HCT116 (cell line): ENCODE measurements around the gene BRWD1. TPM values are rescaled to one million over a fixed set of nuclear protein-coding genes. Genes with fewer than 3 reads are reported as not detected.
A peak's percentile ranks its signal among the peaks of the same experiment; 100 is the strongest.

Experiments
- ATAC-seq: fragments of 200-7000 bp; cut with Tn5 transposase; 2 replicates; pipeline ENCODE4 v1.9.1; 2020; ENCODE audit warnings: mild to moderate bottlenecking, moderate library complexity
- BruUV-seq: library from RNA; stranded (reverse); fragments of 400-500 nt; replicated peaks from 2 replicates; lab custom pipeline; 2021; lab: Mats Ljungman, UMichigan
- CTCF ChIA-PET: fragments of 300-600 bp; sonication (Branson Sonifier 250); formaldehyde crosslinking; loops from one replicate; lab custom pipeline; 2021; ENCODE audit warnings: antibody characterized with exemption; lab: Charles Lee
- POLR2A ChIA-PET: fragments of 300-600, 350-600 bp; sonication (Branson Sonifier 250); formaldehyde crosslinking; loops from one replicate; lab custom pipeline; 2021; ENCODE audit warnings: antibody characterized with exemption; lab: Charles Lee
- RAD21 ChIA-PET, 2 experiments: fragments of 300-600 bp; sonication (Branson Sonifier 250); formaldehyde crosslinking; loops; one replicate each; lab custom pipeline; 2023; ENCODE audit warnings: low total read pairs in 2 of 2; ENCODE audit not compliant: uncharacterized antibody in 2 of 2, unreplicated experiment in 2 of 2, low non-redundant PET in 1 of 2; lab: Charles Lee
- DNase-seq: peaks from one replicate; pipeline ENCODE4 v3.0.0-alpha.2; 2010; ENCODE audit warnings: low read depth, low spot score
- H2AFZ ChIP-seq: fragments of 200-600 bp; shearing (Covaris generic), sonication (generic); 2 replicates; pipeline ENCODE4 v1.6.1; 2017; ENCODE audit warnings: low read depth, mixed run types, mixed read lengths, antibody characterized with exemption, low read length; ENCODE audit not compliant: poor library complexity, severe bottlenecking
- H3K27ac ChIP-seq: 2 replicates; pipeline ENCODE4 v1.5.1; 2012; ENCODE audit warnings: low read depth, low read length
- H3K27me3 ChIP-seq: fragments of 200-600 bp; sonication (generic); 2 replicates; pipeline ENCODE4 v1.6.1; 2016; ENCODE audit warnings: mixed run types, low read length, mixed read lengths; ENCODE audit not compliant: insufficient read depth
- H3K36me3 ChIP-seq, 2 experiments: fragments of 200-500 bp in 1 of 2; fragments of 200-600 bp in 1 of 2; sonication (Bioruptor generic) in 1 of 2; sonication (generic) in 1 of 2; 2 replicates each; pipeline versions ENCODE4 v1.5.1 to v1.6.1; 2014 to 2016; ENCODE audit warnings: low read length in 2 of 2, inconsistent platforms in 1 of 2, mixed read lengths in 1 of 2, mixed run types in 1 of 2; ENCODE audit not compliant: insufficient read depth in 2 of 2, control insufficient read depth in 1 of 2
- H3K4me1 ChIP-seq, 2 experiments: fragments of 200-600 bp in 1 of 2; sonication (generic) in 1 of 2; 2 replicates each; pipeline versions ENCODE4 v1.5.1 to v1.6.1; 2012 to 2017; ENCODE audit warnings: low read length in 2 of 2, inconsistent platforms in 1 of 2, mild to moderate bottlenecking in 1 of 2, mixed read lengths in 1 of 2, mixed run types in 1 of 2, moderate library complexity in 1 of 2; ENCODE audit not compliant: insufficient read depth in 2 of 2, control insufficient read depth in 1 of 2
- H3K4me2 ChIP-seq: fragments of 200-600 bp; sonication (generic); 2 replicates; pipeline ENCODE4 v1.6.1; 2017; ENCODE audit warnings: mixed run types, low read length, mixed read lengths
- H3K4me3 ChIP-seq, 2 experiments: fragments of 200-600 bp in 1 of 2; sonication (generic) in 1 of 2; replicated peaks in 1 of 2; 2 replicates each; pipeline ENCODE4 v1.5.1; 2011 to 2016; ENCODE audit warnings: low read length in 2 of 2, control low read depth in 1 of 2, low read depth in 1 of 2, mild to moderate bottlenecking in 1 of 2, mixed read lengths in 1 of 2, mixed run types in 1 of 2
- H3K79me2 ChIP-seq: fragments of 200-600 bp; sonication (generic); 2 replicates; pipeline ENCODE4 v1.6.1; 2017; ENCODE audit warnings: mild to moderate bottlenecking, mixed run types, low read length, moderate library complexity, mixed read lengths; ENCODE audit not compliant: insufficient read depth
- H3K9ac ChIP-seq: fragments of 200-600 bp; sonication (generic); 2 replicates; pipeline ENCODE4 v1.6.1; 2016; ENCODE audit warnings: low read length, mixed read lengths
- H3K9me2 ChIP-seq: fragments of 200-600 bp; sonication (generic), shearing (Covaris generic); 2 replicates; pipeline ENCODE4 v1.6.1; 2017; ENCODE audit warnings: mixed run types, mild to moderate bottlenecking, moderate library complexity; ENCODE audit not compliant: insufficient read depth
- H3K9me3 ChIP-seq, 2 experiments: fragments of 200-500 bp in 1 of 2; fragments of 200-600 bp in 1 of 2; sonication (Bioruptor generic) in 1 of 2; sonication (generic) in 1 of 2; 2 replicates each; pipeline ENCODE4 v1.6.1; 2014 to 2017; ENCODE audit warnings: low read length in 2 of 2, mixed read lengths in 2 of 2, inconsistent platforms in 1 of 2, low read depth in 1 of 2, mild to moderate bottlenecking in 1 of 2, mixed run types in 1 of 2, moderate library complexity in 1 of 2; ENCODE audit not compliant: control insufficient read depth in 1 of 2, insufficient read depth in 1 of 2
- H4K20me1 ChIP-seq: fragments of 200-600 bp; sonication (generic), shearing (Covaris generic); 2 replicates; pipeline ENCODE4 v1.6.1; 2017; ENCODE audit warnings: mixed run types, mild to moderate bottlenecking, moderate library complexity; ENCODE audit not compliant: insufficient read depth
- ATF3 ChIP-seq: IDR thresholded peaks from 2 replicates; pipeline ENCODE4 v1.6.1; 2012
- CBX3 ChIP-seq: IDR thresholded peaks from 2 replicates; pipeline ENCODE4 v1.6.1; 2012; ENCODE audit warnings: low read depth
- CEBPB ChIP-seq: IDR thresholded peaks from 2 replicates; pipeline ENCODE4 v1.6.1; 2012; ENCODE audit warnings: low read depth
- CTCF ChIP-seq, 3 experiments: fragments of 200-600 bp in 1 of 3; sonication (generic) in 1 of 3; IDR thresholded peaks in 2 of 3; conservative IDR thresholded peaks in 1 of 3; 2 replicates each; pipeline ENCODE4 v1.5.1; 2012 to 2017; ENCODE audit warnings: low read depth in 2 of 3, low read length in 2 of 3, antibody characterized with exemption in 1 of 3, borderline replicate concordance in 1 of 3, control low read depth in 1 of 3, mild to moderate bottlenecking in 1 of 3, mixed read lengths in 1 of 3, mixed run types in 1 of 3, moderate library complexity in 1 of 3; ENCODE audit not compliant: insufficient read depth in 1 of 3
- EGR1 ChIP-seq: IDR thresholded peaks from 2 replicates; pipeline ENCODE4 v1.6.1; 2012; ENCODE audit warnings: low read depth
- ELF1 ChIP-seq: IDR thresholded peaks from 2 replicates; pipeline ENCODE4 v1.6.1; 2012; ENCODE audit warnings: low read depth, borderline replicate concordance
- EZH2 ChIP-seq: fragments of 200-600 bp; sonication (generic); IDR thresholded peaks from 2 replicates; pipeline ENCODE4 v1.6.1; 2017; ENCODE audit warnings: antibody characterized with exemption, mixed run types
- EZH2phosphoT487 ChIP-seq: fragments of 200-600 bp; IDR thresholded peaks from 2 replicates; pipeline ENCODE4 v1.6.1; 2018; ENCODE audit warnings: antibody characterized with exemption, borderline replicate concordance
- FOSL1 ChIP-seq: IDR thresholded peaks from 2 replicates; pipeline ENCODE4 v1.6.1; 2012; ENCODE audit warnings: low read depth
- JUND ChIP-seq: IDR thresholded peaks from 2 replicates; pipeline ENCODE4 v1.6.1; 2012
- MAX ChIP-seq: IDR thresholded peaks from 2 replicates; pipeline ENCODE4 v1.6.1; 2012
- POLR2AphosphoS5 ChIP-seq: IDR thresholded peaks from 2 replicates; pipeline ENCODE4 v1.6.1; 2011; ENCODE audit warnings: mild to moderate bottlenecking, low read depth, low read length, moderate library complexity
- RAD21 ChIP-seq: IDR thresholded peaks from 2 replicates; pipeline ENCODE4 v1.6.1; 2012; ENCODE audit warnings: low read depth, mild to moderate bottlenecking
- REST ChIP-seq: IDR thresholded peaks from 2 replicates; pipeline ENCODE4 v1.6.1; 2012; ENCODE audit warnings: low read depth
- SIN3A ChIP-seq: IDR thresholded peaks from 2 replicates; pipeline ENCODE4 v1.6.1; 2012; ENCODE audit warnings: low read depth
- TCF7L2 ChIP-seq: IDR thresholded peaks from 2 replicates; pipeline ENCODE4 v1.7.0; 2011; ENCODE audit warnings: borderline replicate concordance, inconsistent platforms; ENCODE audit not compliant: insufficient read depth, insufficient read length; ENCODE audit errors: extremely low read depth
- YY1 ChIP-seq: IDR thresholded peaks from 2 replicates; pipeline ENCODE4 v1.6.1; 2011; ENCODE audit warnings: low read length, low read depth, moderate library complexity, mild to moderate bottlenecking; ENCODE audit not compliant: insufficient replicate concordance; ENCODE audit errors: extremely low read depth
- ZBTB33 ChIP-seq: IDR thresholded peaks from 2 replicates; pipeline ENCODE4 v1.6.1; 2011; ENCODE audit warnings: mild to moderate bottlenecking, low read length, moderate library complexity; ENCODE audit not compliant: insufficient replicate concordance; ENCODE audit errors: extremely low read depth
- ZFX ChIP-seq: fragments of 450-650 bp; IDR thresholded peaks from 2 replicates; pipeline ENCODE4 v1.6.1; 2017
- intact Hi-C: fragments of 100-400 bp; cut with micrococcal nuclease; formaldehyde crosslinking; loops from 2 replicates; pipeline ENCODE4 v1.10.0; 2022
- total RNA-seq: library from RNA; stranded (reverse); gene quantifications from one replicate; pipeline ENCODE4 v1.2.1, GENCODE V29; 2021; ENCODE audit not compliant: unreplicated experiment

The BRWD1 gene
- total RNA-seq, 1 experiment from 2014 or later, result 33.1 TPM

GRCh38 chr21:39347537-39347936, 34.1 kb upstream of the BRWD1 start:
- ChIA-PET RAD21 (no interaction called here), CTCF (no interaction called here), POLR2A (interaction anchor here (0.8 to 1.2 kb wide), 2 partner anchors 33 to 35 kb away, joined by 3 read pairs; a partner anchor contains a TSS)
- ATAC-seq, result no peak
- no peak for DNase-seq
- intact Hi-C loops, result loop anchor here (5.0 kb wide), 1 partner anchor 35 kb away; the partner anchor contains the start of gene BRWD1
- Histone ChIP-seq H3K9me3 (no peaks in the 10 kb centered on the region), H3K9ac (peak overlapping the region; percentile 95), H3K27me3 (no peaks in the 10 kb centered on the region), H3K27ac (peak overlapping the region; percentile 98; the same call in 1 of the 2 replicates), H3K9me2 (no peaks in the 10 kb centered on the region), H4K20me1 (peaks cover 34% of the 10 kb centered on the region; the same call in 1 of the 2 replicates), H3K4me3 (peak overlapping the region; percentile 79 to 97), H3K79me2 (peaks cover 42% of the 10 kb centered on the region), H2AFZ (no peak overlapping the region), H3K4me1 (peaks cover 5 to 22% of the 10 kb centered on the region in 2 experiments), H3K36me3 (peaks cover 41 to 44% of the 10 kb centered on the region in 2 experiments), H3K4me2 (peak overlapping the region; percentile 88)
- TF ChIP-seq RAD21 (no peak), FOSL1 (no peak), YY1 (no peak), ELF1 (no peak), POLR2AphosphoS5 (no peak), CTCF (IDR thresholded peaks at IDR 0.05 in 2 of 3, conservative IDR thresholded peaks at IDR 0.05 in 1 of 3; ENCODE audit: borderline replicate concordance in 1 of 3, insufficient read depth in 1 of 3, low read depth in 2 of 3, low read length in 2 of 3) (no peak), ZFX (no peak), CBX3 (no peak), ZBTB33 (no peak), TCF7L2 (no peak), MAX (no peak), EZH2phosphoT487 (no peak), EGR1 (no peak), JUND (no peak), EZH2 (no peak), ATF3 (no peak), REST (no peak), SIN3A (no peak), CEBPB (no peak)
- no TSS peak for BruUV-seq
